HL-60 (cell line): ENCODE results near the gene EYS.

ENCODE experiments used
- GABPA ChIP-seq: IDR thresholded peaks from 2 replicates; pipeline ENCODE4 v1.6.1; 2012; ENCODE audit warnings: low read depth
- POLR2AphosphoS5 ChIP-seq: IDR thresholded peaks from 2 replicates; pipeline ENCODE4 v1.6.1; 2012; ENCODE audit warnings: low read depth
- TF ChIP-seq, protein P1 (sequence below): IDR thresholded peaks from one replicate; pipeline ENCODE4 v1.5.1; 2011; ENCODE audit warnings: low read length, control low read depth, inconsistent platforms; ENCODE audit not compliant: insufficient read depth
- TF ChIP-seq, protein P2 (sequence below): IDR thresholded peaks from 2 replicates; pipeline ENCODE4 v1.6.1; 2012; ENCODE audit warnings: low read depth; ENCODE audit not compliant: insufficient replicate concordance

DNA sequence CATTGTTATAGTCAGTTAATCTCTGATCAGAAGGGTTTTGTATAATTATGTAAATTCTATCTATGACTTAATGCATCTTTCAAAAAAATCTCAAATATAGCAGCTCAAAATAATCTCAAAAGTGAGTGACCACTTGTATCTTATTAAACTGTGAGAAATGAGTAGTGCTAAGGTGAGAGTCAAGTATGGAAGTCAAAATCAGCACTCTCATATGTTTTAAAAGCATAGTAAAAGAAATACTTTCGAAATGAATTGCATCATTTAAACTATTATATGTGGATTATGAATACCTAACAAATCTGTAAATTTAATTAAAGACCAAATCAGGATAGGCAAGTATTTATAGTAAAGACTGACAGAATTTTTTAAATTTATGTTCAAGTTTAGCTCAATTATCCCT lies 1425.9 kb downstream of the EYS start:
- TF ChIP-seq, protein P1, sequence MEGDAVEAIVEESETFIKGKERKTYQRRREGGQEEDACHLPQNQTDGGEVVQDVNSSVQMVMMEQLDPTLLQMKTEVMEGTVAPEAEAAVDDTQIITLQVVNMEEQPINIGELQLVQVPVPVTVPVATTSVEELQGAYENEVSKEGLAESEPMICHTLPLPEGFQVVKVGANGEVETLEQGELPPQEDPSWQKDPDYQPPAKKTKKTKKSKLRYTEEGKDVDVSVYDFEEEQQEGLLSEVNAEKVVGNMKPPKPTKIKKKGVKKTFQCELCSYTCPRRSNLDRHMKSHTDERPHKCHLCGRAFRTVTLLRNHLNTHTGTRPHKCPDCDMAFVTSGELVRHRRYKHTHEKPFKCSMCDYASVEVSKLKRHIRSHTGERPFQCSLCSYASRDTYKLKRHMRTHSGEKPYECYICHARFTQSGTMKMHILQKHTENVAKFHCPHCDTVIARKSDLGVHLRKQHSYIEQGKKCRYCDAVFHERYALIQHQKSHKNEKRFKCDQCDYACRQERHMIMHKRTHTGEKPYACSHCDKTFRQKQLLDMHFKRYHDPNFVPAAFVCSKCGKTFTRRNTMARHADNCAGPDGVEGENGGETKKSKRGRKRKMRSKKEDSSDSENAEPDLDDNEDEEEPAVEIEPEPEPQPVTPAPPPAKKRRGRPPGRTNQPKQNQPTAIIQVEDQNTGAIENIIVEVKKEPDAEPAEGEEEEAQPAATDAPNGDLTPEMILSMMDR: no peak
- TF ChIP-seq POLR2AphosphoS5: no peak
- TF ChIP-seq, protein P2, sequence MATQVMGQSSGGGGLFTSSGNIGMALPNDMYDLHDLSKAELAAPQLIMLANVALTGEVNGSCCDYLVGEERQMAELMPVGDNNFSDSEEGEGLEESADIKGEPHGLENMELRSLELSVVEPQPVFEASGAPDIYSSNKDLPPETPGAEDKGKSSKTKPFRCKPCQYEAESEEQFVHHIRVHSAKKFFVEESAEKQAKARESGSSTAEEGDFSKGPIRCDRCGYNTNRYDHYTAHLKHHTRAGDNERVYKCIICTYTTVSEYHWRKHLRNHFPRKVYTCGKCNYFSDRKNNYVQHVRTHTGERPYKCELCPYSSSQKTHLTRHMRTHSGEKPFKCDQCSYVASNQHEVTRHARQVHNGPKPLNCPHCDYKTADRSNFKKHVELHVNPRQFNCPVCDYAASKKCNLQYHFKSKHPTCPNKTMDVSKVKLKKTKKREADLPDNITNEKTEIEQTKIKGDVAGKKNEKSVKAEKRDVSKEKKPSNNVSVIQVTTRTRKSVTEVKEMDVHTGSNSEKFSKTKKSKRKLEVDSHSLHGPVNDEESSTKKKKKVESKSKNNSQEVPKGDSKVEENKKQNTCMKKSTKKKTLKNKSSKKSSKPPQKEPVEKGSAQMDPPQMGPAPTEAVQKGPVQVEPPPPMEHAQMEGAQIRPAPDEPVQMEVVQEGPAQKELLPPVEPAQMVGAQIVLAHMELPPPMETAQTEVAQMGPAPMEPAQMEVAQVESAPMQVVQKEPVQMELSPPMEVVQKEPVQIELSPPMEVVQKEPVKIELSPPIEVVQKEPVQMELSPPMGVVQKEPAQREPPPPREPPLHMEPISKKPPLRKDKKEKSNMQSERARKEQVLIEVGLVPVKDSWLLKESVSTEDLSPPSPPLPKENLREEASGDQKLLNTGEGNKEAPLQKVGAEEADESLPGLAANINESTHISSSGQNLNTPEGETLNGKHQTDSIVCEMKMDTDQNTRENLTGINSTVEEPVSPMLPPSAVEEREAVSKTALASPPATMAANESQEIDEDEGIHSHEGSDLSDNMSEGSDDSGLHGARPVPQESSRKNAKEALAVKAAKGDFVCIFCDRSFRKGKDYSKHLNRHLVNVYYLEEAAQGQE: no peak
- no peak for TF ChIP-seq GABPA
